Measurements from ENCODE around the gene SIM2. TPM values are rescaled to one million over a fixed set of nuclear protein-coding genes. Genes with fewer than 3 reads are reported as not detected.
"Not testable (repeated sequence)": the region's sequence is repeated elsewhere in the genome, so short reads cannot be mapped to it uniquely, and the experiment has no call there.

Gene SIM2
- total and polyA plus RNA-seq, 2 donors (not counting 1 experiment from before 2014, with no cell fraction given) = not detected

DNA sequence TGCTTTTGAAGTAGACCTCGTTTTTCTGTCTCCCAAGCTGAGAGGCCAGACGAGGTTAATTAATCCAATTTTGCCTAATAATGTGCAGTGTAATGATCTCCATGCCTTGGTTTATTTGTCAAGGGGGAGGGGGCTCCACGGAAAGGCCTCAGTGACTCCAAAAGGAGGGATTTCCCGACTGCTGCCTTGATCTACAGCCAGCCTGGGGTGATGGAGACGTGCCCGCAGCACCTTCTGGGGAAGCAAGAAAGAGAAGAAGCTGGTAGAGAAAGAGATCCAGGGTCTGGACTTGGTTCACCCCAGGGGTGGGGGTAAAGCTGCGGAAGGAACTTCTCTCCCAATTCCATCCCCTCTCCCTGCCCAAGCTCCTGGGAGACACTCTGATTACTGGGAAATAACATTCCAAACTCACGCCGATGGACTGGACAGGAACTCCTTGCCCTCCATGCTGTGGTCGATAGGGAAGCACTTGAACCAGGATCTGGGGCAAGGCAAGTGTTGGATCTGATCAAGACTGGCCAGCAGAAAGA, 44.1 kb upstream of the SIM2 start:
- H3K4me3 Mint-ChIP-seq = no peak overlapping the region
- 97% methylated on average over 6 of the region's 10 CpGs for WGBS (ENCODE audit: insufficient coverage)
- intact Hi-C loops (cut with micrococcal nuclease) = no loop called here
- DNase-seq = no peak
- peaks cover 2% of the 10 kb centered on the region for H3K9me3 Mint-ChIP-seq (ENCODE audit: insufficient read depth)
- ChIA-PET CTCF (interaction anchor here (0.5 to 1.0 kb wide), 2 partner anchors 24 to 862 kb away, joined by 3 read pairs; no protein-coding TSS in a partner anchor), POLR2A (no interaction called here)
- Histone ChIP-seq H2AFZ (ENCODE audit: insufficient read depth, low read depth, low read length, poor library complexity, severe bottlenecking) (no peak overlapping the region), H3K4me3 (ENCODE audit: control extremely low read depth in 1 of 5, extremely low read depth in 1 of 5, insufficient read depth in 1 of 5, low read depth in 2 of 5, low read length in 4 of 5) (no peak overlapping the region), H3K27me3 (replicated peaks in 1 of 4; ENCODE audit: control extremely low read depth in 1 of 4, control insufficient read depth in 3 of 4, insufficient read depth in 4 of 4, low read length in 3 of 4) (peaks cover 0 to 3% (median 0%) of the 10 kb centered on the region in 4 experiments), H3K36me3 (replicated peaks in 1 of 2; ENCODE audit: control extremely low read depth in 1 of 2, control insufficient read depth in 1 of 2, extremely low read depth in 1 of 2, insufficient read depth in 2 of 2, low read length in 1 of 2) (no peaks in the 10 kb centered on the region), H3K79me2 (ENCODE audit: control insufficient read depth, insufficient read depth, low read length) (no peaks in the 10 kb centered on the region), H3K27ac (ENCODE audit: low read length in 2 of 2) (no peak overlapping the region), H3K4me1 (ENCODE audit: control insufficient read depth in 2 of 2, insufficient read depth in 2 of 2, low read length in 2 of 2) (no peaks in the 10 kb centered on the region), H3K9me3 (ENCODE audit: control extremely low read depth in 1 of 3, control insufficient read depth in 2 of 3, insufficient read depth in 1 of 3, low read length in 2 of 3) (peaks cover 0 to 2% (median 0%) of the 10 kb centered on the region in 3 donors), H4K20me1 (ENCODE audit: control insufficient read depth, insufficient read depth, low read length, poor library complexity, severe bottlenecking) (no peaks in the 10 kb centered on the region), H3K4me2 (replicated peaks; ENCODE audit: low read depth, low read length, poor library complexity, severe bottlenecking) (no peak overlapping the region), H3K9ac (ENCODE audit: low read length) (no peak overlapping the region)
- TF ChIP-seq EZH2 (IDR thresholded peaks at IDR 0.05; ENCODE audit: borderline replicate concordance, insufficient read depth, low read depth, low read length, poor library complexity, severe bottlenecking) = no peak
- TF ChIP-seq, protein P1, sequence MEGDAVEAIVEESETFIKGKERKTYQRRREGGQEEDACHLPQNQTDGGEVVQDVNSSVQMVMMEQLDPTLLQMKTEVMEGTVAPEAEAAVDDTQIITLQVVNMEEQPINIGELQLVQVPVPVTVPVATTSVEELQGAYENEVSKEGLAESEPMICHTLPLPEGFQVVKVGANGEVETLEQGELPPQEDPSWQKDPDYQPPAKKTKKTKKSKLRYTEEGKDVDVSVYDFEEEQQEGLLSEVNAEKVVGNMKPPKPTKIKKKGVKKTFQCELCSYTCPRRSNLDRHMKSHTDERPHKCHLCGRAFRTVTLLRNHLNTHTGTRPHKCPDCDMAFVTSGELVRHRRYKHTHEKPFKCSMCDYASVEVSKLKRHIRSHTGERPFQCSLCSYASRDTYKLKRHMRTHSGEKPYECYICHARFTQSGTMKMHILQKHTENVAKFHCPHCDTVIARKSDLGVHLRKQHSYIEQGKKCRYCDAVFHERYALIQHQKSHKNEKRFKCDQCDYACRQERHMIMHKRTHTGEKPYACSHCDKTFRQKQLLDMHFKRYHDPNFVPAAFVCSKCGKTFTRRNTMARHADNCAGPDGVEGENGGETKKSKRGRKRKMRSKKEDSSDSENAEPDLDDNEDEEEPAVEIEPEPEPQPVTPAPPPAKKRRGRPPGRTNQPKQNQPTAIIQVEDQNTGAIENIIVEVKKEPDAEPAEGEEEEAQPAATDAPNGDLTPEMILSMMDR (IDR thresholded peaks at IDR 0.05) = no peak
- peaks cover 18% of the 10 kb centered on the region for H3K27me3 Mint-ChIP-seq
- no peaks in the 10 kb centered on the region for H3K4me1 Mint-ChIP-seq
- H3K27ac Mint-ChIP-seq = no peak overlapping the region
- no peak for ATAC-seq (ENCODE audit: low read depth)

DNA sequence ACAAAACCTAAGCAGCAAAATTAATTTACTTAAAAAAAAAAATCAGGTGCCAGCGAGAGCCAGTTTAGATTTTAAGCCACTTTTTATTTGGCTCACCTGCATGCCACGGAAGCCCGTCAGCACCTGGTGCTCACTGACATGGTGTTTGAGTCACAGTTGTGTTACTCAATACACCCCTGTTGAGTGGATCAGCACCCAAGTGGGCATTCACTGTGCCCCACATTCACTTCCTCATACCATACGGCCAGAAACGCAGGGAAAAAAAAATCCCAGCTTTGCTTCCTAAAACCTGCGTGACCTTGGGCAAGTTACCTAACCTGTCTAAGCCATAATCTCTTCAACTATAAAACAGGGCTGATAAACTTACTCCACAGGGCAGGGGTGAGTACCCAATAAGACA, 42.8 kb upstream of the SIM2 start:
- Mint-ChIP-seq H3K27ac (no peak overlapping the region), H3K4me3 (no peak overlapping the region), H3K27me3 (peaks cover 23% of the 10 kb centered on the region), H3K9me3 (ENCODE audit: insufficient read depth) (peaks cover 2% of the 10 kb centered on the region), H3K4me1 (no peaks in the 10 kb centered on the region)
- no peaks in the 10 kb centered on the region for H3K4me1 ChIP-seq (ENCODE audit: control insufficient read depth in 2 of 2, insufficient read depth in 2 of 2, low read length in 2 of 2)
- no peaks in the 10 kb centered on the region for H3K79me2 ChIP-seq (ENCODE audit: control insufficient read depth, insufficient read depth, low read length)
- no peaks in the 10 kb centered on the region for H3K36me3 ChIP-seq (replicated peaks in 1 of 2; ENCODE audit: control extremely low read depth in 1 of 2, control insufficient read depth in 1 of 2, extremely low read depth in 1 of 2, insufficient read depth in 2 of 2, low read length in 1 of 2)
- no peak overlapping the region for H3K9ac ChIP-seq (ENCODE audit: low read length)
- no peak for DNase-seq
- H3K9me3 ChIP-seq (ENCODE audit: control extremely low read depth in 1 of 3, control insufficient read depth in 2 of 3, insufficient read depth in 1 of 3, low read length in 2 of 3) = peaks cover 0 to 2% (median 0%) of the 10 kb centered on the region in 3 donors
- 64% methylated on average over 6 of the region's 6 CpGs for WGBS (ENCODE audit: insufficient coverage)
- CTCF ChIA-PET = interaction anchor here (0.5 kb wide), 1 partner anchor 120 kb away, joined by 3 read pairs; no protein-coding TSS in a partner anchor
- H2AFZ ChIP-seq (ENCODE audit: insufficient read depth, low read depth, low read length, poor library complexity, severe bottlenecking) = no peak overlapping the region
- H3K27ac ChIP-seq (ENCODE audit: low read length in 2 of 2) = no peak overlapping the region
- intact Hi-C loops (cut with micrococcal nuclease) = no loop called here
- no peak overlapping the region for H3K4me3 ChIP-seq (ENCODE audit: control extremely low read depth in 1 of 5, extremely low read depth in 1 of 5, insufficient read depth in 1 of 5, low read depth in 2 of 5, low read length in 4 of 5)
- no peak overlapping the region for H3K4me2 ChIP-seq (replicated peaks; ENCODE audit: low read depth, low read length, poor library complexity, severe bottlenecking)
- TF ChIP-seq, protein P1 (IDR thresholded peaks at IDR 0.05) = no peak
- no peak for TF ChIP-seq EZH2 (IDR thresholded peaks at IDR 0.05; ENCODE audit: borderline replicate concordance, insufficient read depth, low read depth, low read length, poor library complexity, severe bottlenecking)
- POLR2A ChIA-PET = no interaction called here
- no peaks in the 10 kb centered on the region for H4K20me1 ChIP-seq (ENCODE audit: control insufficient read depth, insufficient read depth, low read length, poor library complexity, severe bottlenecking)
- peaks cover 0 to 7% (median 0%) of the 10 kb centered on the region in 4 experiments for H3K27me3 ChIP-seq (replicated peaks in 1 of 4; ENCODE audit: control extremely low read depth in 1 of 4, control insufficient read depth in 3 of 4, insufficient read depth in 4 of 4, low read length in 3 of 4)
- ATAC-seq (ENCODE audit: low read depth) = no peak

DNA sequence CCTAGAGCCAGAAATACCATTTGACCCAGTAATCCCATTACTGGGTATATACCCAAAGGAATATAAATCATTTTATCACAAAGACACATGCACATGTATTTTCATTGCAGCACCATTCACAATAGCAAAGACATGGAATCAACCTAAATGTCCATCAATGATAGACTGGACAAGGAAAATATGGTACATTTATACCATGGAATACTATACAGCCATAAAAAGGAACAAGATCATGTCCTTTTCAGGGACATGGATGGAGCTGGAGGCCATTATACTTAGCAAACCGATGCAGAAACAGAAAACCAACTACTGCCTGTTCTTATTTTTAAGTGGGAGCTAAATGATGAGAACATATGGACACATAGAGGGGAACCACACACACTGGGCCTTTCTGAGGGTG, 41.6 kb upstream of the SIM2 start:
- POLR2A ChIA-PET, CTCF ChIA-PET: not testable (repeated sequence)

More for the DNA sequence above, 41.6 kb upstream of the SIM2 start:
- H3K79me2 ChIP-seq (ENCODE audit: control insufficient read depth, insufficient read depth, low read length); H3K9me3 Mint-ChIP-seq (ENCODE audit: insufficient read depth); H3K4me1 Mint-ChIP-seq; H3K27me3 ChIP-seq (replicated peaks in 1 of 4; ENCODE audit: control extremely low read depth in 1 of 4, control insufficient read depth in 3 of 4, insufficient read depth in 4 of 4, low read length in 3 of 4); H3K9ac ChIP-seq (ENCODE audit: low read length); H3K4me3 ChIP-seq (ENCODE audit: control extremely low read depth in 1 of 5, extremely low read depth in 1 of 5, insufficient read depth in 1 of 5, low read depth in 2 of 5, low read length in 4 of 5); H3K4me2 ChIP-seq (replicated peaks; ENCODE audit: low read depth, low read length, poor library complexity, severe bottlenecking); intact Hi-C loops (cut with micrococcal nuclease); H3K9me3 ChIP-seq (ENCODE audit: control extremely low read depth in 1 of 3, control insufficient read depth in 2 of 3, insufficient read depth in 1 of 3, low read length in 2 of 3); ATAC-seq (ENCODE audit: low read depth); H2AFZ ChIP-seq (ENCODE audit: insufficient read depth, low read depth, low read length, poor library complexity, severe bottlenecking); H3K4me3 Mint-ChIP-seq; H4K20me1 ChIP-seq (ENCODE audit: control insufficient read depth, insufficient read depth, low read length, poor library complexity, severe bottlenecking); H3K27ac Mint-ChIP-seq; H3K36me3 ChIP-seq (replicated peaks in 1 of 2; ENCODE audit: control extremely low read depth in 1 of 2, control insufficient read depth in 1 of 2, extremely low read depth in 1 of 2, insufficient read depth in 2 of 2, low read length in 1 of 2); H3K27ac ChIP-seq (ENCODE audit: low read length in 2 of 2); H3K4me1 ChIP-seq (ENCODE audit: control insufficient read depth in 2 of 2, insufficient read depth in 2 of 2, low read length in 2 of 2); DNase-seq: not testable (repeated sequence)
- 60% methylated on average over 1 of the region's 1 CpG for WGBS (ENCODE audit: insufficient coverage)
- peaks cover 26% of the 10 kb centered on the region for H3K27me3 Mint-ChIP-seq

Measured in B cell (primary cell).